ENCODE data around the gene NSUN3. TPM values are rescaled to one million over a fixed set of nuclear protein-coding genes. Genes with fewer than 3 reads are reported as not detected.

The NSUN3 gene
- total and polyA plus RNA-seq, 2 of the 4 experiments (the other 2 are of a cell fraction) = 4.9 to 6.8 TPM

DNA sequence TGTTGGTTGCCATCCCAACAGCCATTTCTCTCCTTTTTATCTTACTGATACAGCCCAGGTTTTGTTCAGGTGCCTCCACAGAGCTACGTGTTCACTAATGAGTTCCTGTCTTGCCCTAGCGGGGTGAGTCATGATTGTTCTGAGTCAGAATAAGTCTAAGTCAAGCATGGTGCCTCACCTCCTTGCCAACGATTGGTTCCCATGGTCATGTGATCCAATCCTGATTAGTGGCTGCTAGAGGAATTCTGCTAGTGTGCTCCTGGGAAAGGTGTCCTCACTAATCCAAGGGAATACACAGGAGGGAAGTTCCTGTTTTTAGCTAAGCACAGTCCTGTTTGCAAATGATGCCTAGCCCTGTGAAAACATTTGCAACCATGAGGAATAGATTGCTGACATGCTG lies 99.8 kb downstream of the NSUN3 start:
- TF ChIP-seq RFX5 (IDR thresholded peaks at IDR 0.05; ENCODE audit: low read depth, low read length) = no peak
- peak; percentile 46; the same call in 1 of the 2 replicates for TF ChIP-seq USF2 (IDR thresholded peaks at IDR 0.05; ENCODE audit: low read depth, low read length)
- Histone ChIP-seq H2AFZ (replicated peaks; ENCODE audit: low read length, poor library complexity) (no peak overlapping the region), H3K36me3 (ENCODE audit: control insufficient read depth, insufficient read depth, low read length) (no peaks in the 10 kb centered on the region), H2BK5ac (ENCODE audit: low read depth, low read length, poor library complexity, severe bottlenecking) (no peak overlapping the region), H3K9me3 (ENCODE audit: control insufficient read depth, insufficient read depth, low read length) (no peaks in the 10 kb centered on the region), H2BK20ac (ENCODE audit: low read depth, low read length) (no peak overlapping the region), H3K56ac (ENCODE audit: extremely low read depth, insufficient read depth, low read length) (no peak overlapping the region), H3K27ac (ENCODE audit: insufficient read depth, low read length) (no peak overlapping the region), H2AK9ac (replicated peaks; ENCODE audit: low read depth, low read length, poor library complexity) (no peak overlapping the region), H3K4me2 (ENCODE audit: low read depth, low read length) (no peak overlapping the region), H3K9me1 (ENCODE audit: insufficient read depth, low read length) (no peaks in the 10 kb centered on the region), H2BK120ac (ENCODE audit: low read depth, low read length) (no peak overlapping the region), H3K79me1 (ENCODE audit: low read depth in 1 of 2, low read length in 2 of 2) (no peaks in the 10 kb centered on the region), H4K5ac (ENCODE audit: low read depth, low read length) (no peak overlapping the region), H2AK5ac (ENCODE audit: low read depth, low read length) (no peak overlapping the region), H4K8ac (ENCODE audit: low read depth in 2 of 2, low read length in 2 of 2) (no peak overlapping the region), H3K27me3 (ENCODE audit: control insufficient read depth, insufficient read depth, low read length) (no peaks in the 10 kb centered on the region), H4K91ac (ENCODE audit: insufficient read depth, low read depth, low read length) (no peak overlapping the region), H3K18ac (ENCODE audit: low read depth, low read length) (no peak overlapping the region), H4K20me1 (ENCODE audit: insufficient read depth, low read length) (no peaks in the 10 kb centered on the region), H3K9ac (ENCODE audit: low read depth, low read length) (no peak overlapping the region), H3K4me3 (ENCODE audit: insufficient read depth, low read depth, low read length) (no peak overlapping the region), H3K4ac (ENCODE audit: low read depth, low read length) (no peak overlapping the region), H3K14ac (replicated peaks; ENCODE audit: low read depth, low read length) (no peak overlapping the region), H3K4me1 (ENCODE audit: control insufficient read depth, insufficient read depth, low read length) (no peaks in the 10 kb centered on the region), H3K23ac (ENCODE audit: low read depth, low read length) (no peak overlapping the region), H2BK15ac (ENCODE audit: low read depth, low read length) (no peak overlapping the region)
- intact Hi-C loops (cut with micrococcal nuclease) (no loop called here), in situ Hi-C loops (cut with MboI; ENCODE audit: low sequenced_read_pairs) (no loop called here), dilution Hi-C loops (cut with HindIII; ENCODE audit: low sequenced_read_pairs, unreplicated experiment) (no loop called here)
- ChIA-PET POLR2A (ENCODE audit: unreplicated experiment) (no interaction called here), CTCF (no interaction called here)
- WGBS, 2 experiments (ENCODE audit: extremely low coverage in 2 of 2, insufficient read length in 1 of 2) = no CpG with 5 or more reads among the region's 3 CpGs
- ATAC-seq (ENCODE audit: low read depth) = no peak
- no TSS peak for BruUV-seq (replicated peaks)
- DNase-seq = peak; percentile 34
